Lung (tissue), 12 donors: Measurements from ENCODE around the gene MED14. TPM values are rescaled to one million over a fixed set of nuclear protein-coding genes. Genes with fewer than 3 reads are reported as not detected.
A peak's percentile ranks its signal among the peaks of the same experiment; 100 is the strongest.

Experiments used
- ATAC-seq: fragments of 200-7000 bp; cut with Tn5 transposase; one replicate; pipeline ENCODE4 v1.9.1; 2020; ENCODE audit warnings: moderate number of reproducible peaks; ENCODE audit not compliant: insufficient read depth, low FRiP score
- DNase-seq, 3 donors: peaks; one replicate each; pipeline ENCODE4 v3.0.0-alpha.2; 2013 to 2017
- H3K27ac ChIP-seq, 2 donors: one replicate each; pipeline ENCODE4 v1.5.1; 2013; ENCODE audit warnings: mild to moderate bottlenecking in 2 of 2, moderate library complexity in 2 of 2, control low read depth in 1 of 2, inconsistent platforms in 1 of 2, low read depth in 1 of 2, low read length in 1 of 2
- H3K27me3 ChIP-seq, 3 donors: one replicate each; pipeline ENCODE4 v1.5.1; 2013; ENCODE audit warnings: low read length in 2 of 3; ENCODE audit not compliant: control insufficient read depth in 3 of 3, insufficient read depth in 3 of 3
- H3K36me3 ChIP-seq, 4 donors: one replicate each; pipeline ENCODE4 v1.5.1; 2013; ENCODE audit warnings: low read length in 4 of 4, mild to moderate bottlenecking in 1 of 4, moderate library complexity in 1 of 4; ENCODE audit not compliant: control insufficient read depth in 4 of 4, insufficient read depth in 4 of 4
- H3K4me1 ChIP-seq, 5 donors: one replicate each; pipeline ENCODE4 v1.5.1; 2013; ENCODE audit warnings: low read length in 5 of 5, mild to moderate bottlenecking in 2 of 5, moderate library complexity in 1 of 5; ENCODE audit not compliant: control insufficient read depth in 5 of 5, insufficient read depth in 5 of 5
- H3K4me3 ChIP-seq: one replicate; pipeline ENCODE4 v1.5.1; 2013; ENCODE audit warnings: mild to moderate bottlenecking, control low read depth, moderate library complexity
- H3K9ac ChIP-seq, 2 donors: one replicate each; pipeline ENCODE4 v1.5.1; 2013; ENCODE audit warnings: low read length in 2 of 2, control low read depth in 1 of 2; ENCODE audit not compliant: insufficient read depth in 1 of 2
- H3K9me3 ChIP-seq, 4 donors: one replicate each; pipeline ENCODE4 v1.5.1; 2013; ENCODE audit warnings: low read length in 3 of 4, mild to moderate bottlenecking in 1 of 4, moderate library complexity in 1 of 4; ENCODE audit not compliant: control insufficient read depth in 4 of 4, insufficient read depth in 3 of 4
- CTCF ChIP-seq: IDR thresholded peaks from 2 replicates; pipeline ENCODE4 v1.5.1; 2012; ENCODE audit warnings: mild to moderate bottlenecking; ENCODE audit errors: control extremely low read depth, extremely low read depth
- WGBS, 2 donors: extraction: QIAGEN DNeasy Blood & Tissue Kit; methylation state at CpG; one replicate each; pipeline ENCODE4 v1.1.7; 2013; 5-methylcytosine and 5-hydroxymethylcytosine counted together
- polyA plus RNA-seq, 2 donors: library from polyadenylated mRNA; stranded (reverse); fragments of 200-250 nt; gene quantifications; one replicate each; pipeline ENCODE4 v1.2.1, GENCODE V29; 2013
- total RNA-seq, 2 donors: library from RNA; depleted of rRNA in 1 of 2; stranded (reverse); fragments of >200 nt in 1 of 2; gene quantifications; one replicate each; pipeline ENCODE4 v1.2.1, GENCODE V29; 2014 to 2021
- donor health status: control.
- donor health status: control.
- donor health status: Bipolar disorder and iron deficiency.
- donor health status: healthy.
- donor health status: DM: yes; HTN: yes; CAD: no.

The MED14 gene
- total and polyA plus RNA-seq, 4 donors, result 9.1 to 41.1 (median 25.6) TPM

- 81 to 89% methylated on average over 18 of the region's 18 CpGs for WGBS, 2 donors
- Histone ChIP-seq H3K4me3 (no peak overlapping the region), H3K36me3 (peaks cover 0 to 2% (median 0%) of the 10 kb centered on the region in 4 donors), H3K27me3 (peaks cover 0 to 23% (median 5%) of the 10 kb centered on the region in 3 donors), H3K4me1 (peaks cover 0 to 2% (median 0%) of the 10 kb centered on the region in 5 donors), H3K9me3 (peaks cover 0 to 11% (median 0%) of the 10 kb centered on the region in 4 donors), H3K9ac (no peak overlapping the region), H3K27ac (no peak overlapping the region)
- no peak for TF ChIP-seq CTCF
- DNase-seq (peak in 1 of 3 donors; percentile 5), ATAC-seq (no peak)
Observed at GRCh38 chrX:40622479-40623138, 112.7 kb downstream of the MED14 start.

- DNase-seq (no peak), ATAC-seq (no peak)
- TF ChIP-seq CTCF, result no peak
- Histone ChIP-seq H3K9ac (no peak overlapping the region), H3K9me3 (no peaks in the 10 kb centered on the region), H3K27me3 (peaks cover 0 to 16% (median 5%) of the 10 kb centered on the region in 3 donors), H3K4me3 (no peak overlapping the region), H3K36me3 (no peaks in the 10 kb centered on the region), H3K27ac (no peak overlapping the region), H3K4me1 (peaks cover 0 to 2% (median 0%) of the 10 kb centered on the region in 5 donors)
- 92 to 93% methylated on average over 7 of the region's 7 CpGs for WGBS, 2 donors
Observed at GRCh38 chrX:40617566-40617965, 117.8 kb downstream of the MED14 start.

- peaks cover 0 to 13% (median 4%) of the 10 kb centered on the region in 3 donors for H3K27me3 ChIP-seq
- no peak overlapping the region for H3K4me3 ChIP-seq
- WGBS, 2 donors, result 76 to 80% methylated on average over 9 of the region's 9 CpGs
- H3K27ac ChIP-seq, result no peak overlapping the region
- TF ChIP-seq CTCF, result no peak
- no peak for ATAC-seq
- peaks cover 0 to 2% (median 0%) of the 10 kb centered on the region in 5 donors for H3K4me1 ChIP-seq
- no peak for DNase-seq
- no peaks in the 10 kb centered on the region for H3K9me3 ChIP-seq
- H3K9ac ChIP-seq, result no peak overlapping the region
- H3K36me3 ChIP-seq, result no peaks in the 10 kb centered on the region
Observed at GRCh38 chrX:40615976-40616375, 119.4 kb downstream of the MED14 start.
